NCI-H1092 (cell line): ENCODE measurements around the gene NKAIN2.
A peak's percentile ranks its signal among the peaks of the same experiment; 100 is the strongest.

Experiments
- DNase-seq: peaks from one replicate; lab custom pipeline; 2025; lab: John Stamatoyannopoulos, UW

Gene NKAIN2

GRCh38 chr6:124765280-124765679, 961.6 kb downstream of the NKAIN2 start:
- no peak for DNase-seq

GRCh38 chr6:124768224-124768623, 964.6 kb downstream of the NKAIN2 start:
- DNase-seq, result no peak

GRCh38 chr6:124769811-124770544, 966.3 kb downstream of the NKAIN2 start:
- DNase-seq, result peak; percentile 18

GRCh38 chr6:124770784-124771183, 967.1 kb downstream of the NKAIN2 start:
- DNase-seq, result no peak

GRCh38 chr6:124772733-124773319, 969.2 kb downstream of the NKAIN2 start:
- DNase-seq, result no peak

GRCh38 chr6:124775121-124775520, 971.5 kb downstream of the NKAIN2 start:
- no peak for DNase-seq

- DNase-seq, result no peak
Observed at GRCh38 chr6:124777863-124778262, 974.2 kb downstream of the NKAIN2 start.

- DNase-seq, result no peak
Observed at GRCh38 chr6:124780623-124781022, 977.0 kb downstream of the NKAIN2 start.

- no peak for DNase-seq
Observed at GRCh38 chr6:124783344-124783743, 979.7 kb downstream of the NKAIN2 start.

- no peak for DNase-seq
Observed at GRCh38 chr6:124791156-124791555, 987.5 kb downstream of the NKAIN2 start.

- no peak for DNase-seq
Observed at GRCh38 chr6:124792386-124792785, 988.7 kb downstream of the NKAIN2 start.

- no peak for DNase-seq
Observed at GRCh38 chr6:124793398-124793797, 989.7 kb downstream of the NKAIN2 start.

GRCh38 chr6:124795643-124796463, 992.2 kb downstream of the NKAIN2 start:
- peak; percentile 6 for DNase-seq

GRCh38 chr6:124796464-124796970, 992.9 kb downstream of the NKAIN2 start:
- DNase-seq, result no peak

GRCh38 chr6:124797224-124797623, 993.6 kb downstream of the NKAIN2 start:
- DNase-seq, result no peak

GRCh38 chr6:124798942-124799496, 995.4 kb downstream of the NKAIN2 start:
- DNase-seq, result no peak

- no peak for DNase-seq
Observed at GRCh38 chr6:124799638-124800037, 996.0 kb downstream of the NKAIN2 start.

- no peak for DNase-seq
Observed at GRCh38 chr6:124800222-124800621, 996.6 kb downstream of the NKAIN2 start.

- no peak for DNase-seq
Observed at GRCh38 chr6:124812067-124812466, 1008.4 kb downstream of the NKAIN2 start.

GRCh38 chr6:124819346-124819745, 1015.7 kb downstream of the NKAIN2 start:
- no peak for DNase-seq

- DNase-seq, result no peak
Observed at GRCh38 chr6:124822204-124822613, 1018.5 kb downstream of the NKAIN2 start.

GRCh38 chr6:124822721-124823120, 1019.1 kb downstream of the NKAIN2 start:
- DNase-seq, result no peak
